Activated CD8-positive, alpha-beta memory T cell treated with anti-CD3 and anti-CD28 coated beads, Interleukin-2, amount 50 U/mL, for 48 hours (primary cell): ENCODE measurements around the gene CDK19.
"Not testable (repeated sequence)": the region's sequence is repeated elsewhere in the genome, so short reads cannot be mapped to it uniquely, and the experiment has no call there.

Source experiments
- DNase-seq: peaks from one replicate; pipeline ENCODE4 v3.0.0-alpha.2; 2020

The CDK19 gene

DNA sequence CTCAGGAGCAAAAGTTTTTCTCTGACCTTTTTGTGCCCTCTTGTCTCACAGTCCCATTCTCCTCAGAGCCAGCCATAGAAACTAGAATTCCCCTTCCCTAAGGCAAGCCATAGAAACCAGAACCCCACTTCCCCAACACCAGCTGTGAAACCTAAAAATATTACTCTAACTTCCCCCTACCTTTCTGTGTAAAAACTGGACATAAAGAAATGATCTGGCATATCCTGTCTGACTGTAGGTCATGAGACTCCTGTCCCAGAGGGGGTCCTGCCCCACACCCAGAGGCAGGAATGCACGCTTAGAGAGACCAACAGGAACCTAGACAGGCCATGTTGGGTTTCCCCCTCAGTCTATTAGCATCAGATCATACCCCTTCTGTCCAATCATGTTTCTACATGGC is 198.2 kb downstream of the CDK19 start:
- no peak for DNase-seq

DNA sequence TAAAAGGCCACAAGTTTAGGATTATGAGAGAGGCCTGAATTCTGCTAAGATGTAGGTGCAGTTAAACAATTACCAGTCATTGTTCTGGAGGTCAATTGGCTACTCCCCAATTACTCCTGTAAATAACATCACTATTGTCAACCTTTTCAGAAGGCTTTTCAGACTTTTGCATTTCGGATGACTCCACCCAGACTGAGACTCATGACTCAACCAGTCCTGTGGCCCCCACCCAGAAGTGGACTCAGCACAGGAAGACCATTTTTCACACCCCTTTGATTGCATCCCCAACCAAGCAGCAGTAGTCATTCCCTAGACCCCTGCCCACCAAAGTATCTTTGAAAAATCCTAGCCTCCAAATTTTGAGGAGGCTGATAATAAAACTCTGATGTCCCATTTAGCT is 199.5 kb downstream of the CDK19 start:
- no peak for DNase-seq

DNA sequence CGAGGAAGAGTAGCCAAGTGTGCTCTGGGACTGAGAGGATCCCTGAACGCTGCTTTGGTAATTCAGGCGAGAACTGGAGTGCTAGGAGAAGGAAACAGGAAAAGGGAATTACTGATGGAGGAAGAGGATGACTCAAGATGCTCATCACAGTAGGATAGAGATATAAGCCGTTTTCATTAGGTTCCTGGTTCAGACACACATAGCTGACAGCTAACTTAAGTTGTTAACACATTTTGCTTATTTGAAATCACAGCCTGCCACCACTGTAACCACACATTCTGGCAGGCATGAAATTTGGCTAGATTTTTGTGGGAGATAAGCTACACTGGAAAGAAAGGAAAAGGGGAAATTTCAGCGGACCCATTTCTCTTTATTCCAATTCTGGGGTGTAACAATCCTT is 200.7 kb downstream of the CDK19 start:
- no peak for DNase-seq

DNA sequence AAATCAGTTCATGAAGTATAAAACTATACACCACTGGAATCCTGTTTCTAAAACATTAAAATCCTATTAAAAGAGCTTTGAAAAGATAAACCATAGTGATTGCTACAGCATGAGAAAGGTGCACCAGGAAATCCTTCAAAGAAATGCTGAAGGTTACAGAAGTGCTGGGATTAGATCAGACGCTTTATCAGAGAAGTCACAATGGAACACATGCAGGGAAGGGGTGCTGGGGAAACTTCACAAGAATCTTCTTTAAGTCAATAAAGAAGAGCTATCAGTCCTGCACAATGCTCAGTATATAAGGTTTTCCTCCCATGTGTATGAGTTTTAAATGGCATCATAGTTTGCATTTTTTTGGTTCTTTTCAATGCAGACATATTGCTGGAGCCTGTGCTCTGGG is 201.2 kb downstream of the CDK19 start:
- no peak for DNase-seq

DNA sequence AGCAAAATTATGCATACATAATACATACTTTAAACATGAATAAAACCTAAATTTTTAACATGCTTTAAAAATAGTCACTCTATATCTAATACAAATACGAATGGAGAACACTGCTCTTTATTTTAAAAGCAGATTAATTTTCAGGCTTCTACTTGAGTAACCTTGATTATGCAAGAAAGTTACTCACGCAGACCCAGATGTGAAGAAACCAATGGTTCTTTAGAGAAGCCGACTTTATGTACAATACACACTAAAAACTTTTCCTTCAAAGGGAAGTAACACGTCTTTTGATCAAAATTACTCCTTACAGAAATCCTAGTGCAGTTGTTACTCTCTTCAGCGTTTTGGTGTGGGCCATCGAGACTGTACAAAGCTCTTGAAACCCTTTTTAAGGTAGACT is 201.9 kb downstream of the CDK19 start:
- DNase-seq, result no peak

DNA sequence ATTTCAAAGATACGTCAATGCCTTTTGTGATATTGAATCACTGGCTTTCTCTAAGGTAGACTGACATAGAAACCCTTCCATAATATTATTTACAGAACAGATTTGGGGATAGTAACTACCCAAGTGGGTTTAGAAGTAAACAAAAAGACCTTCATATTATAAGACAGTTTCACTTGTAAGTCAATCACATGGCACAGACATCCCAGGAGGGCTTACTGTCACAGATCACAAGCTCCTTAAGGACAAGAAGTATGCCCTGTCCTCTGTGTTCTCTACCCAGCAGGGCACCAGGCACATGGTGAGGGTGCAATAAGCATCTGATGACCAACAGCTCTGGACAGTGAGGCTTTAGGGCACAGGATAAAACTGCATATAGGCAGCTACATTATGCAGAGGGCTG is 203.0 kb downstream of the CDK19 start:
- no peak for DNase-seq

DNA sequence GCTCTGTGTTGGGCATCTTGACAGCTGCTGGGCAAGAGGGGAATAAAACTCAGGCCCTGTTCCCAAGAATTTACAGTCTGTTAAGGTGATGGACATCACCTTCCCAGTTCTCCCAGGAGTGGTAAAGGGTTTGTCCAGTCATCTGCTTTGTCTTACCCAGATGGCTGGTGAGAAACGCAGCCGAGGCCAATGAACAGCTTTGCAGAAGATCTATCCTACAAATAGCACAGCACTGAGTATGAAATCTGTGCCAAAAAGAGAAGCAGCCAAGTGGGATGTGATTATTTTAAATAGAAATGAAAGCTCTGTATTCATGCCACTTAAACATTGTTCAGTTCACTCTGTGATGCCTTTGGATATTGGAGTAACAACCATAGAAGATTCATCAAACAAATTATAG is 206.2 kb downstream of the CDK19 start:
- no peak for DNase-seq

DNA sequence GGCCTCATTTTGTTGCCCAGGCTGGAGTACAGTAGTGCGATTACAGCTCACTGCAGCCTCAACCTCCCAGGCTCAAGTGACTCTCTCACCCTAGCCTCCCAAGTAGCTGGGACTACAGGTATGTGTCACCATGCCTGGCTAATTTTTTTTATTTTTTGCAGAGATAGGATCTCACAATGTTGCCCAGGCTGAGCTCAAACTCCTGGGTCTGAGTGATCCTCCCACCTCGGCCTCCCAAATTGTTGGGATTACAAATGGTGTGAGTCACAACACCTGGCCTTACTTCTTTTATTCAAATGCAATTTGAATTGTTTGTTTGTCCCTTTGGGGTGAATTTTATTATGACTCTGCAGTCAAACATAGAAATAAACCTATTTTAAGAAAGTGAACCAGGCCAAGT is 207.1 kb downstream of the CDK19 start:
- no peak for DNase-seq

DNA sequence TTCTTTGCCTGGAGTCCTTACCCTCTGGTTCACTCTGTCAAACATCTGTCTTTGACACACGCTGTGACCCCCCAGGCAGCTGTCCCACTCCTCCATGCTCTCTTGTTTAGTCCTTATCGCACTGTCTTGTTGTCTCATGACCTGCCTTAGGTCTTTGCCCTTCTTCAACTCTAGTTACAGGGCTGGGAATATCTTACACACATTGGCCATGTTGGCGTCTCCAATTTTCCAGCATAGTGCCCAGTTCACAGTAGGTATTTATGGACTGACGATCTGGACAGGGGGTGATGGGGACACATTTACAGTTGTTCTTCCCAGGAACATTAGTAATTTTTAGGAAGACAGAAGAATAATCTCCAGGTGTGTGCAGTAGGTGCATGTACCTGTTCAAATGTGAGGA is 209.1 kb downstream of the CDK19 start:
- no peak for DNase-seq

DNA sequence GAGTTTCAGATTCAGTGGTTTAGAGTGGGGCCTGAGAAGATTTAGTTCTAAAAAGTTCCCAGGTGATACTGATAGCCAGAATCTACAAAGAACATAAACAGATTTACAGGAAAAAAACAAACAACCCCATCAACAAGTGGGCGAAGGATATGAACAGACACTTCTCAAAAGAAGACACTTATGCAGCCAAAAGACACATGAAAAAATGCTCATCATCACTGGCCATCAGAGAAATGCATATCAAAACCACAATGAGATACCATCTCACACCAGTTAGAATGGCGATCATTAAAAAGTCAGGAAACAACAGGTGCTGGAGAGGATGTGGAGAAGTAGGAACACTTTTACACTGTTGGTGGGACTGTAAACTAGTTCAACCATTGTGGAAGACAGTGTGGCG is 214.6 kb downstream of the CDK19 start:
- DNase-seq, result not testable (repeated sequence)

DNA sequence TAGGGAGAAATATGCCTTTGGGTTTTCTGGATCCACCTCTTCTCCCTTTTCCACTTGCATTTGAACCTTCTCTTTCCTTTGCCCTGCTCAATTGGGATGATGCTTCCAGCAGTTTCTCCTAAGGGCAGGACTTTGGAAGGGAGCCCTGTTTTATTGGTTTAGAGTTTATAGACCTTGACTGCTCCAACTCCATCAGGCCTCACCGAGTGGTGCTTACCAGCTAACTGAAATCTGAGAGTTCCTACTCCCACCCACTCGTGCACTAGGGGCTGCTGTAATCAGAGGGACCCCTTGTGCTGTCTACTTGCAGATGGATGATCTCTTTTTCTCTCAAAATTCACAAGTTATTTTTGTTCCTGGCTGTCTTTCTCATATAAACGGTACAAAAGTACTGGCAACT is 217.5 kb downstream of the CDK19 start:
- no peak for DNase-seq

DNA sequence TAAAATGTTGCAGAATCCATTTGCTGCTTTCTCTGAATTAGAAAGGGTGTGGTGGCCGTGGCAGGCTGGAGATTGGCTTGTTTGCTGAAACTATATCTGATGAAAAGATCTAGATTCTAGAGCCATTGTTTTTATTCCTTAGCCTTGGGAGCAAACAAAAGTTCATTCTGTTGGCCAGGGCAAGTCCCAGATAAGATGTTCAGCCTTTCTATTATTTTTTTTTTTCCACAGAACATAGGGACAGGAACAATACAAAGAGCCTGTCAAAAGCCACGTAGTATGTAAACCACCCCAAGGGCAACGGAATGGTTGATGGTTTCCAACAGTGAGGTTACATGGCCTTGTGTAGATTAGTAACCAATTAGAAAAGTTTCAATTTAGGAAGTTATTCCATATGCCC is 218.9 kb downstream of the CDK19 start:
- DNase-seq, result no peak

DNA sequence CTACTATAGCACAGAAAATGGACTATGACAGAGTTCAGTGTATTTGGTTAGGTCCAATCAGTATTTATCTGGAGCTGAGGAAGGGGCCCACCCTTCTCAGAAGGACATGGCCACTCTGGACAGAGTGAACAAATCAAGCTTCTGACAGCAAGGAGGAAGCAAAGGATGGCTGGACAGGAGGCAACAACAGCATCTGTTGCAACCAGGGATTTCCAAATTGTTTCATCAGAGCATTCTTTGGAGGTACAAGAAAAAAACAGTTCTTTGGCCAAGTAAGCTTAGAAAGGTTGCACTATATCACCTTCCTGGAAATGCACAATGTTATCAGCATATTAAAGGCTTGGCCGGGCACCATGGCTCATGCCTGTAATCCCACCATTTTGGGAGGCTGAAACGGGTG is 220.2 kb downstream of the CDK19 start:
- no peak for DNase-seq

DNA sequence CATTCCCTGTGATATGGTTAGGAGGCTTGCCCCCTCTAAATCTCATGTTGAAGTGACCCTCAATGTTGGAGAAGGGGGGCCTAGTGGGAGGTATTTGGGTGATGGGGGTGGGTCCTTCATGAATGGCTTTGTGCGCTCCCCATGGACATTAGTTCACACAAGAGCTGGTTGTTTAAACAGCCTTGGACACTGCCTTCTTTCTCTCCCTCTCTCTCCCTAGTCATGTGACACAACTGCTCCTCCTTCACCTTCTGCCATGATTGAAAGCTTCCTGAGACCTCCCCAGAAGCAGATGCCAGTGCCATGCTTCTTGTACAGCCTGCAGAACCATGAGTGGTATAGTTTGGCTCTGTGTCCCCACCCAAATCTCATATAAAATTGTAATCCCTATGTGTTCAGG is 221.6 kb downstream of the CDK19 start:
- DNase-seq, result no peak

DNA sequence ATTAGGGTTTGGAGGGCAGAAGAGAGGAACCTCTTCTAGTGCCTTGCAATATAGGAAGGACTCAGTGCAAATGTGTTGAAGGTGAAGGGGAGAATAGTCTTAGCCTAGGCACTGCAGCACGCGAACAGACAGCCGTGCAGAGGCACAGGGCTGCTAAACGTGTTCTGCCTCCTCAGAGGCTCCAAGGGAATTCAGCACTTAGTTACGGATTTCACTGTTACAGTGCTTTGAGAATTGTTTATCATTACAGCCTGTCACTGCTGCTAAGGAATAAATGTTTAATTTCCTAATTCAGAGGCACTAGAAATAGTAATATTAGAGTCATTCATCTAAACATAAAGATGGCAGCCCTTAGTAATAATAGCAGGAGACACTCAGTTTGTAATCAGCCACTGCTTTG is 222.5 kb downstream of the CDK19 start:
- DNase-seq, result no peak

DNA sequence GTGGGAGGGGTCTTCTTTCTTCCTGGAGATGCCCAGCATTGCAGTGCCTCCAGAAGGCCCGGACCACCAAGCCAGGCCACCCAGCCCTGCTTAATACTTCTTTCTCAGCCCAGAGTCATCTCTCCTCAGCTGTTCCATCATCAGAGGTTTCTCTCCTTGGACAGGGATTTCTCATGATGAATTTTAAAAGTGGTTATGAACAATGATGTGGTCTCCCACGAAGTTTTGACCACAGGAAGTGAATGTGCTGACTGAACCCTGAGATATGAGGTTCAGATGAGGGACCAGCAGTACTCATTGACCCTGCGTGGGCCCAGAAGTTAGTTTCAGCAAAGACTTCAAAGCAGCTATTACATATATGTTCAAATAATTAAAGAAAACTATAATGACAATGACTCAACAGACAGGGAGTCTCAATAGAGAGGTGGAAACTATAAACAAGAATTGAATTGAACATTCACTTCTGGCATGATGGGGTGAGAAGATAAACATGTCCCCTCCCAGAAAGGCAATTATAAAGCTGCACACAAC is 224.4 kb downstream of the CDK19 start:
- peak; percentile 58 for DNase-seq

DNA sequence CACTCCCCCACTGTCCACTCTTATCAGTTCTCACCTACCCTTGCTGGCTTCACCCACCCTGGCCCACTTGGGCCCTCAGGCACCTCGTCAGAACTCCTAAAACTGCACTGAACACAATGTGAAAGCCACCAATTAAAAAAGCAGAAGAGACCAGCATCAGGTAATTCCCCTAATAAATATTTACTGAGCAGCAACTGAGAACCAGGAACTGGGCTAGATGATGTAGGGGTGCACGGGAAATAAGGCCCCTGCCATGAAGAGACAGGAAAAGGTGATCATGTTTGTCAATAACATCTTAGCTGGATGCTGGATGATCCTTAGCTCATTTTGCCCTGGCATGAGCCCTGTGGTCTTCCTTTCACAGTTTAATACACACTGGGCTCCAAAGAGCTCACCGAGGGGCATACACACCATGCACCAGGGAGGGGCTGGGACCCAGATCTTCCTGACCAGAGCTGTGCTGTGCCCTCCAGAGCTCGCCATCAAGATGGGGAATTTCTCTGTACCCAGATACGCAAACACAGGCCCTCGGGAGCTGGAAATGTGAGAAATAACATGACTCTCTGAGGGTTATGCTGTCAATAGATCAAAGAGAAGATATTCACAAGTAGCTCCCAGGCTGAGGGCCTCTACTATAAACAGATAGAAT is 225.3 kb downstream of the CDK19 start:
- no peak for DNase-seq

DNA sequence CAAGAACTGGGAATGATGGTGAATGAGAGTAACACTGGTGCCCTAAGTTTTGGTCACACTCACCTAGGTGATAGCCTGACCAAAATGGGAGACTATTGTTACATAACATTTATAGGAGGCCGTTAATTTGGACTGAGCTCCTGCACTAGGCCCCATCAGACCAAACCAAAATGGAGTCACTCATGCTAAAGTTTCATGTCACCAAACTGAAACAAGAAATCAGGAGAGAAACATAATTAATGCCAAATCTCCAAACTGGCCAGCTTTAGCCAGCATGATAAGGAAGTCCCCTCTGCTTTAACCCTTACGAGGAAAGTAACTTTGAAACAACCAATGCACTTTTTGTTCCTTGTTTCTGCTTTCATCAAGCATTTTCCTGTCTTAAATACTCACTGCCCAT is 227.9 kb downstream of the CDK19 start:
- no peak for DNase-seq

DNA sequence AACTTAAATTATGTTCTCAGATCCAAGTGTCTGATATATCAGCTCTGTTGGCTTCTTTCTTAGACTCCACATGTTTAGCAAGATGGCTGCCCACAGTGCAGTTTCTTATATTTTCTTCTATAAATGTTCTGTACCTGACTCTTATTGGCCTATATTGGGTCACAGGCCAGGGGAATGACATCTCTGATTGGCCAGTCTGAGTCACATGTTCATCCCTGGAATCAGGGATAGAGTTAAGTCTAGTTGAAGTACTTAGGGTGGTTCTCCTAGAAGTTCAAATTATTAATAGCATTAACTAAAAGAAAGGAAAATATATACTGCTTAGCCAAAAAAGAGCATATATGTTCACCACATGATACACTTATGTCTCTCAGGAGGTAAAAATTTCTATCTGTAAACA is 233.6 kb downstream of the CDK19 start:
- DNase-seq, result no peak

DNA sequence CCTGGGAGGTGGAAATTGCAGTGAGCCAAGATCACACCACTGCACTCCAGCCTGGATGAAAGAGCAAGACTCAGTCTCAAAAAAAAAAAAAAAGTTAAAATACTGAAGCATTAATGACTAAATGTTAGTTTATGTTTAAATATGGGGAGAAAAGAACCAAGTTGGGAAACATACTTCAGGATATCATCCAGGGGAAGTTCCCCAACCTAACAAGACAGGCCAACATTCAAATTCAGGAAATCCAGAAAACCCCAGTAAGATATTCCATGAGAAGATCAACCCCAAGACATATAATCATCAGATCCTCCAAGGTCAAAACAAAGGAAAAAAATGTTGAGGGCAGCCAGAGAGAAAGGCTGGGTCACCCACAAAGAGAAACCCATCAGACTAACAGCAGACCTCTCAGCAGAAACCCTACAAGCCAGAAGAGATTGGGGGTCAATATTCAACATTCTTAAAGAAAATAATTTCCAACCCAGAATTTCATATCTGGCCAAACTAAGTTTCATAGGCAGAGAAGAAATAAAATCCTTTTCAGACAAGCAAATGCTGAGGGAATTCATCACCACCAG is 237.6 kb downstream of the CDK19 start:
- not testable (repeated sequence) for DNase-seq

DNA sequence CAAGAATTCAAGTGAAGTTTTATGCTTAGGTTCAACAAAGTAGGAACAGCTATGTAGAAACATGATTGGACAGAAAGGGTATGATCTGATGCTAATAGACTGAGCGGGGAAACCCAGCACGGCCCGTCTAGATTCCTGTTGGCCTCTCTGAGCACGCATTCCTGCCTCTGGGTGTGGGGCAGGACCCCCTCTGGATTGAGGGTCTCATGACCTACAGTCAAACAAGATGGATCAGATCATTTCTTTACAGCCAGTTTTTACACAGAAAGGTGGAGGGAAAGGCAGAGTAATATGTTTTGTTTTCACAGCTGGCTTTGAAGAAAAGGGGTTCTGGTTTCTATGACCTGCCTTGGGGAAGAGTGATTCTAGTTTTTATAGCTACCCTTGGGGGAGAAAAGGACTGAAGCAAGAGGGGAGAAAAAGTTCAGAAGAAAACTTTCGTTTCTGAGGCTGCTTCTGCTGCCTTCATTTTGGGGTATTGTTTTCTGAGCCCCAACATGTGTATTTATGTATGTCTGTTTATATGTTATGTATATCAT is 239.3 kb downstream of the CDK19 start:
- no peak for DNase-seq

DNA sequence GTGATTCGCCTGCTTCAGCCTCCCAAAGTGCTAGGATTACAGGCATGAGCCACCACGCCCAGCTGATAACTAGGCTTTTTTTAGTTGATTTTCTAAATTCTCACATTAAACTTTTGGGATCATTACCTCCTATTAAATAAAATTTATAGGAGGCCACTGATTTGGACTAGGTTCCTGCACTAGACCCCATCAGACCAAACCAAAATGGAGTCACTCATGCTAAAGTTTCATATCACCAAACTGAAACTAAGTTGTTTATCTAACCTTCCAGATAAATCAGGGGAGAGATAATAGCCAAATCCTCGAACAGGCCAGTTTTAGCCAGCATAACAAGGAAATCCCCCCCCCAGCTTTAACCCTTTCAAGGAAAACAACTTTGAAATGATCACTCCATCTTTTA is 240.5 kb downstream of the CDK19 start:
- no peak for DNase-seq

DNA sequence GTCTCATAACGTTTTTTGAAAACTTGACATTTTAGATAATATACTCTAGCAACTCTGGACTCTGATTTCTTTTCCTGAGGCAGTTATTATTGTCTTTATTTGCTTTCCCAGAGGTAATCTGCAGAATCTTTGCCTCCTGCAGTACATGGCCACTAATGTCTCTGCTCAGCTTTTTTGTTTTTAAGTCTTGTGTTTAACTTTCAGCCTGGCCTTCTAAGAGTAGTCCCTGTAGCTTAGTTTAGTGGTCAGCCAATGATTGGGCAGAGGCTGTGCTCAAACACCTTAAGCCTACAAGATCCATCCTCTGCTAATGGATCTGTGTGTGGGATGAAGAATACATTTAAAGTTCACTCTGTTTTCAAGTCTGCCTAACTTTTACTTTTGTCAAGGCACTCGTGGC is 241.7 kb downstream of the CDK19 start:
- DNase-seq, result no peak

DNA sequence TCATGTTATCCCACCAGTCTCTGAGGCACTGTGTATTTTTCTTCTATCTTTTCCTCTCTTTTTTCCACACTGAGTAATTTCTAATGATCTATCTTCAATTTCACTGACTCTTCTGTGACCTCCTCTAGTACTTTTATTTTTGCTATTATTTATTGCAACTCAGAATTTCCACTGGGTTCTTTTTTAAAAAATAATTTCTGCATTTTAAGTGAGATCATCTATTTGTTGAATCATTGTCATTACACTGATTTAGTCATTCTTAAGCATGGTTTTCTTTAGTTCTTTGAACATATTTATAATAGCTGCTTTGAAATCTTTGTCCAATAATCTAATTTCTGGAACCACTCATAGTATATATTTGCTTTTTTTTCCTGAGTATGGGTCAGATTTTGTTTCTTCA is 242.1 kb downstream of the CDK19 start:
- DNase-seq, result no peak
